HG03558 (cell line): Measurements from ENCODE around the gene TMEM108.

Experiments
- ATAC-seq: cut with Tn5 transposase; IDR thresholded peaks from one replicate; pipeline ENCODE4 v1.9.1; 2021; ENCODE audit warnings: moderate number of reproducible peaks; ENCODE audit not compliant: unreplicated experiment; ENCODE audit errors: extremely low read depth

TMEM108 gene

GRCh38 chr3:133400006-133400515, 361.9 kb downstream of the TMEM108 start, which contains the start of gene BFSP2:
Gene BFSP2 (plus strand): TSS chr3:133400056. CDS start chr3:133400084, 28 bp downstream.
- no peak for ATAC-seq

GRCh38 chr3:133401374-133402135, 363.4 kb downstream of the TMEM108 start:
- ATAC-seq, result no peak

- no peak for ATAC-seq
Measured at GRCh38 chr3:133404920-133405319, 366.7 kb downstream of the TMEM108 start.

GRCh38 chr3:133408366-133408765, 370.2 kb downstream of the TMEM108 start:
- no peak for ATAC-seq

- no peak for ATAC-seq
Measured at GRCh38 chr3:133408961-133409360, 370.8 kb downstream of the TMEM108 start.

GRCh38 chr3:133410191-133410892, 372.2 kb downstream of the TMEM108 start:
- ATAC-seq, result no peak

- no peak for ATAC-seq
Measured at GRCh38 chr3:133412183-133413132, 374.3 kb downstream of the TMEM108 start.

- ATAC-seq, result no peak
Measured at GRCh38 chr3:133413161-133414020, 375.2 kb downstream of the TMEM108 start.

- no peak for ATAC-seq
Measured at GRCh38 chr3:133414021-133414392, 375.8 kb downstream of the TMEM108 start.

- no peak for ATAC-seq
Measured at GRCh38 chr3:133418361-133418760, 380.2 kb downstream of the TMEM108 start.

GRCh38 chr3:133419151-133419909, 381.1 kb downstream of the TMEM108 start:
- ATAC-seq, result no peak

GRCh38 chr3:133424937-133425869, 387.0 kb downstream of the TMEM108 start:
- ATAC-seq, result no peak

GRCh38 chr3:133425898-133426297, 387.7 kb downstream of the TMEM108 start:
- no peak for ATAC-seq

GRCh38 chr3:133426721-133427120, 388.5 kb downstream of the TMEM108 start:
- ATAC-seq, result no peak

- no peak for ATAC-seq
Measured at GRCh38 chr3:133428552-133428951, 390.4 kb downstream of the TMEM108 start.

GRCh38 chr3:133429063-133429462, 390.9 kb downstream of the TMEM108 start:
- no peak for ATAC-seq

GRCh38 chr3:133439563-133439962, 401.4 kb downstream of the TMEM108 start:
- ATAC-seq, result no peak

- ATAC-seq, result no peak
Measured at GRCh38 chr3:133440652-133441051, 402.5 kb downstream of the TMEM108 start.
